HG03108 (cell line): ENCODE results near the gene DENND11.

Source experiments
- ATAC-seq: cut with Tn5 transposase; IDR thresholded peaks from one replicate; pipeline ENCODE4 v1.9.1; 2021; ENCODE audit warnings: moderate library complexity; ENCODE audit not compliant: unreplicated experiment

Gene DENND11

GRCh38 chr7:141685285-141686023 is 16.5 kb downstream of the DENND11 start:
- no peak for ATAC-seq

GRCh38 chr7:141679014-141679413 is 23.0 kb downstream of the DENND11 start:
- ATAC-seq: no peak

GRCh38 chr7:141676618-141677017 is 25.3 kb downstream of the DENND11 start:
- no peak for ATAC-seq

- no peak for ATAC-seq
These were observed 26.3 kb downstream of the DENND11 start for GRCh38 chr7:141675436-141676215.

DNA sequence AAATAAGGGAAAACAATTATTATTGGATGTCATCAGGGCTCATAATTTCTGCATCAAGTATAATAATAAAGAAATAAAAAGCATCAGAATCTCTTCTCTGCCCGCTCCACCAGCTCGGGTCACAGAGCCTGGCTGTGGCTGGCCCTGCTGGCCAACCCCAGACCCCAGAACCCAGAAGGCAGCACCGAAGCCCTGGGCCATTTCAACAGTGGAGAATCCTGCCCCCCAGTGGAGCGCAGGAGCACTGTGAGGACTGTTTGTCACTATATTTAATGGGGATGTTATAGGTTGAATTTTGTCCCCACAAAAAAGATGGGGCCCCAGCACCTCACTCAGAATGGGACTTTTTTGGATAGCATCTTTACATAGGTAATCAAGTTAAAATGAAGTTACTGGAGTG is 27.3 kb downstream of the DENND11 start:
- ATAC-seq: no peak

DNA sequence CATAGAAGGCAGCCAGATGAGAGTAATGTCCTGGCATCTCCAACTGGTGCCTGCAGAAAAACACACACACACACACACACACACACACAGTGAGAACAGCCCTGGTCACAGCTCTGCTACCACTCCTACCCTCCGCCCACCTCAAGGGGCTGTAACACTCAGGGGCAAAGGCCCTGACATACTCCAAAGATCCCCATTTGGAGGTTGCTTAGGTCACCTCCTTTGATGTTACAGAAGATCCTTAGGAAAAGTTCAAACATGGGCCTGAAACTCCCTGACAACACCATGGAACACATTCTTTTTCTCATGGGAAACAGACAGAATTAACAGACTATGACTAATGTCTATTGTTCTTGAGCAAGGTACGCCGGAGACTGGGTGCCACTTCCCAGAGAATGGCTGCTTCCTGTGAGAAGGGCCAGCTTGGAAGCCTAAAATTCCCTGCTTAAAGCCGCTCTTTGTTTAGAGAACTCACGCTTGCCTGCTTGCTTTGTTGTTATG is 27.7 kb downstream of the DENND11 start:
- no peak for ATAC-seq

DNA sequence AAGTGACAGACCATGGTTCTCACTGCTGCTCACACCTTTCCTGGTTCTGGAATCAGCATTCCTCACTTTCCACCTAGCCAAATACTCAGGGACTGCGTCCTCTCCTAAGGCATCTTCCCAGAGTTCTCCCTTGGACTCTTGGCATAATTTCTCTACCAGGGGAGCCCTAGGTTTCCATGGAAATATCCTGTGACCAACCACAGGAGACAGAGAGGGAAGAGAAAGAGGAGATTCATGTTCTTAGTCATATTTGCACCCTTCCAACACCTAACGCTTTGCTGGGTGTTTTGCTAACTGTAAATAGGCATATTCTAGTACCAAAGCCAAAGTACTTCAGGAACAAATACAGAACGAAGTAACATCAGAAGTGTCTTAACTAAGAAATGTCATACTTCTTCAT is 28.6 kb downstream of the DENND11 start:
- ATAC-seq: no peak

- no peak for ATAC-seq
These were observed 30.1 kb downstream of the DENND11 start for GRCh38 chr7:141671705-141672496.

GRCh38 chr7:141668853-141669252 is 33.1 kb downstream of the DENND11 start:
- no peak for ATAC-seq

- ATAC-seq: no peak
These were observed 35.9 kb downstream of the DENND11 start for GRCh38 chr7:141666071-141666470.

- ATAC-seq: no peak
These were observed 36.5 kb downstream of the DENND11 start for GRCh38 chr7:141665208-141666035.

GRCh38 chr7:141664450-141664849 is 37.5 kb downstream of the DENND11 start:
- ATAC-seq: no peak

- no peak for ATAC-seq
These were observed 38.7 kb downstream of the DENND11 start for GRCh38 chr7:141663081-141663849.

- no peak for ATAC-seq
These were observed 41.7 kb downstream of the DENND11 start for GRCh38 chr7:141660259-141660658.

GRCh38 chr7:141659501-141659900 is 42.5 kb downstream of the DENND11 start:
- ATAC-seq: no peak

DNA sequence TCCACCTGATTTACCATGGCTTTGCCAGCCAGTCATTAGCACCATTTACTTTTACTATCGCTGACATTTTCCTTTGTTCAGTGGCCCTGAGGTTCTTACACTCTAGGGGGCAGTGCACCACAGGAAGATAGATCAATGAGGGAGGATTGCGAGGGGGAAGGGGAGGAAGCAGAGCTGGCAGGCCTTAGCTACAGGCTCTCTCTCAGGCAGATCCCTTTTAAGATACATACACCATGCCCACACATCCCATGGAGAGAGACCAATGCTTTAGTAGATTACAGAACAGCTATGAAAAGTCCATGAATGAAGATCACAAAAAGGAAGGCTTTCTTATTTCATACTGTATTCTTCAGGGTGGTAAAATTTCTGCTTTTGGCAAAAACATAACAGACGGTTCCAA is 47.4 kb downstream of the DENND11 start:
- peak; percentile 68 for ATAC-seq

GRCh38 chr7:141652691-141653090 is 49.3 kb downstream of the DENND11 start:
- ATAC-seq: no peak
